Measurements from ENCODE around the gene FMO5.

- TF ChIP-seq CTCF (IDR thresholded peaks at IDR 0.05; ENCODE audit: low read depth, low read length, missing input control), result no peak
- TF ChIP-seq JUND (IDR thresholded peaks at IDR 0.05), result no peak
- TF ChIP-seq RAD21 (IDR thresholded peaks at IDR 0.05), result no peak
Observed at GRCh38 chr1:147270721-147271120, 45.6 kb upstream of the FMO5 start.

Data from liver (tissue), 3 donors.